ENCODE results near the gene SLC39A5.

DNA sequence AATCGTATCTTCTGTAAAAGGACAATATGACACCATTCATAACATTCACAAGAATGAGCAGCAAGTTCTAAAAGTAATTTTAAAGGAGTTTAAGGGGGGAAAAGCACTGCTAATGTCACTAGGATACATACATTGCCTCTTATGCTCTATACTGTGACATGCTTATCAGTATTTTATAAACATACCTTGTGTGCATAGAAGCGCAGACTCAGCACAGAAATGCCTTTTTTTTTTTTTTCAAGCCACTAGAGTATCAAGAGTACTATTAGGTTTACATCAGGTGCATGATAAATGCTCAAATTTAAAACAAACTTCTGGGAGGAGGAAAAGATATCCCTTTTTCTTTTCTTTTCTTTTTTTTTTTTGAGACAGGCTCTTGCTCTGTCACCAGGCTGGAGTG lies 27.0 kb upstream of the SLC39A5 start:
- TF ChIP-seq EZH2 (IDR thresholded peaks at IDR 0.05) (no peak), POLR2AphosphoS5 (IDR thresholded peaks at IDR 0.05; ENCODE audit: borderline replicate concordance, low read depth, low read length) (no peak)
